ENCODE measurements around the gene SFPQ.
"Not testable (repeated sequence)": the region's sequence is repeated elsewhere in the genome, so short reads cannot be mapped to it uniquely, and the experiment has no call there.

The SFPQ gene

GRCh38 chr1:35186239-35186638, 6.7 kb downstream of the SFPQ start:
- no peak for DNase-seq (ENCODE audit: low read depth)

- no peak for DNase-seq (ENCODE audit: low read depth)
Observed at GRCh38 chr1:35185200-35185599, 7.7 kb downstream of the SFPQ start.

- no peak for DNase-seq (ENCODE audit: low read depth)
Observed at GRCh38 chr1:35184495-35185199, 8.3 kb downstream of the SFPQ start.

GRCh38 chr1:35181790-35182455, 11.0 kb downstream of the SFPQ start:
- no peak for DNase-seq (ENCODE audit: low read depth)

- DNase-seq (ENCODE audit: low read depth): no peak
Observed at GRCh38 chr1:35180776-35181374, 12.1 kb downstream of the SFPQ start.

GRCh38 chr1:35179908-35180307, 13.0 kb downstream of the SFPQ start:
- no peak for DNase-seq (ENCODE audit: low read depth)

GRCh38 chr1:35178874-35179380, 14.0 kb downstream of the SFPQ start:
- DNase-seq (ENCODE audit: low read depth): no peak

GRCh38 chr1:35178295-35178695, 14.7 kb downstream of the SFPQ start:
- no peak for DNase-seq (ENCODE audit: low read depth)

GRCh38 chr1:35177237-35177786, 15.6 kb downstream of the SFPQ start:
- no peak for DNase-seq (ENCODE audit: low read depth)

- DNase-seq (ENCODE audit: low read depth): no peak
Observed at GRCh38 chr1:35175602-35176001, 17.3 kb downstream of the SFPQ start.

GRCh38 chr1:35175098-35175576, 17.8 kb downstream of the SFPQ start:
- DNase-seq (ENCODE audit: low read depth): no peak

- no peak for DNase-seq (ENCODE audit: low read depth)
Observed at GRCh38 chr1:35173909-35174540, 18.9 kb downstream of the SFPQ start.

- DNase-seq (ENCODE audit: low read depth): no peak
Observed at GRCh38 chr1:35173491-35173890, 19.5 kb downstream of the SFPQ start.

- no peak for DNase-seq (ENCODE audit: low read depth)
Observed at GRCh38 chr1:35172022-35172421, 20.9 kb downstream of the SFPQ start.

- no peak for DNase-seq (ENCODE audit: low read depth)
Observed at GRCh38 chr1:35171579-35171978, 21.4 kb downstream of the SFPQ start.

- DNase-seq (ENCODE audit: low read depth): no peak
Observed at GRCh38 chr1:35164893-35165292, 28.1 kb downstream of the SFPQ start.

GRCh38 chr1:35151220-35151619, 41.7 kb downstream of the SFPQ start:
- no peak for DNase-seq (ENCODE audit: low read depth)

- DNase-seq (ENCODE audit: low read depth): not testable (repeated sequence)
Observed at GRCh38 chr1:35145892-35146549, 46.9 kb downstream of the SFPQ start.

- no peak for DNase-seq (ENCODE audit: low read depth)
Observed at GRCh38 chr1:35143737-35144508, 49.0 kb downstream of the SFPQ start.

- not testable (repeated sequence) for DNase-seq (ENCODE audit: low read depth)
Observed at GRCh38 chr1:35142728-35143127, 50.2 kb downstream of the SFPQ start.

GRCh38 chr1:35142294-35142693, 50.7 kb downstream of the SFPQ start:
- not testable (repeated sequence) for DNase-seq (ENCODE audit: low read depth)
